GM06990 (cell line): ENCODE results near the gene SLC6A3.

Source experiments
- DNase-seq: peaks from one replicate; pipeline ENCODE4 v3.0.0-alpha.2; 2011; ENCODE audit not compliant: insufficient read length; ENCODE audit errors: extremely low read depth
- H3K27me3 ChIP-seq: replicated peaks from 2 replicates; pipeline ENCODE4 v1.6.0; 2011; ENCODE audit warnings: low read length; ENCODE audit not compliant: control insufficient read depth, insufficient read depth
- H3K36me3 ChIP-seq: 2 replicates; pipeline ENCODE4 v1.5.1; 2011; ENCODE audit warnings: low read length; ENCODE audit not compliant: control insufficient read depth, insufficient read depth
- H3K4me3 ChIP-seq: replicated peaks from 2 replicates; pipeline ENCODE4 v1.5.1; 2011; ENCODE audit warnings: low read depth, mild to moderate bottlenecking, control low read depth, low read length
- CTCF ChIP-seq: IDR thresholded peaks from 2 replicates; pipeline ENCODE4 v1.5.1; 2011; ENCODE audit warnings: low read length, control low read depth, mild to moderate bottlenecking, inconsistent platforms; ENCODE audit not compliant: insufficient read depth, poor library complexity, severe bottlenecking

SLC6A3 gene

GRCh38 chr5:1349246-1349645, 96.0 kb downstream of the SLC6A3 start:
- Histone ChIP-seq H3K36me3 (no peaks in the 10 kb centered on the region), H3K4me3 (no peak overlapping the region), H3K27me3 (no peaks in the 10 kb centered on the region; the same call in 1 of the 2 replicates)
- DNase-seq = no peak
- TF ChIP-seq CTCF = no peak

DNA sequence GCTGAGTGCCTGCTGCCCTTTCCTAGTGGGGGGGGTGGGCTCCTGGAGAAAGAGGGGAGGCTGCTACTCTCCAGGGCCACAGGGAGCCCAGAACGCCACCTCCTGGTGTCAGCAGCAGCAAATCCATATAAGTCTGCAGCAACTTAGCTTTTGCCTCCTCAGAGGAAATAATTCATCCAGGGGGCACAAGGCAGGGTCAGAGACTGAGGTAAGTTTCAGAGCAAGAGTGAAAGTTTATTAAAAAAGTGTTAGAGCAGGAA, 96.3 kb downstream of the SLC6A3 start:
- TF ChIP-seq CTCF = no peak
- Histone ChIP-seq H3K36me3 (no peaks in the 10 kb centered on the region), H3K4me3 (no peak overlapping the region), H3K27me3 (no peaks in the 10 kb centered on the region; the same call in 1 of the 2 replicates)
- no peak for DNase-seq

DNA sequence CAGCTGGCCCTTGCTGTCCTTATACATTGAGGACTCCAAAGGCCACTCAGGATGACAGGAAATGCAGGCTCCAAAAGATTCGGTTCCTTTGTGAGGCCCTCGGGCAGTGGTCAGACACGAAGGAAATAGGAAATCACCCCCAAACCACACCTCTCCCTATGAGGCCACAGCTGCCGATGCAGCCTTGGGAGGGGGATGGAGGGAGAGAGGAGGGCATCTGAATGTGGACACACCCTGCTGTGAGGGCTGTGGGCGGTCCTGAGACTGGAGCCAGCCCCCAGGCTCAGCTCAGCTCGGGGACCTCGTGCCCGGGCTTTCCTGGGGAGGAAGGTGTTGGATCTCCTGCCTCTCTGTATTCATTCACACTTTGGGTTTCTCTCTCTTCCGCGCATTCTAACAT, 97.7 kb downstream of the SLC6A3 start:
- no peaks in the 10 kb centered on the region for H3K27me3 ChIP-seq
- no peak for DNase-seq

GRCh38 chr5:1346627-1347440, 98.4 kb downstream of the SLC6A3 start:
- no peak for TF ChIP-seq CTCF
- no peak for DNase-seq
- Histone ChIP-seq H3K36me3 (peaks cover 4% of the 10 kb centered on the region), H3K27me3 (no peaks in the 10 kb centered on the region), H3K4me3 (no peak overlapping the region)

More for the DNA sequence above, 97.7 kb downstream of the SLC6A3 start:
- no peak for TF ChIP-seq CTCF
- H3K4me3 ChIP-seq = no peak overlapping the region
- peaks cover under 1% of the 10 kb centered on the region for H3K36me3 ChIP-seq

- no peak for TF ChIP-seq CTCF
- no peaks in the 10 kb centered on the region for H3K27me3 ChIP-seq
- H3K36me3 ChIP-seq = peaks cover 9% of the 10 kb centered on the region
- DNase-seq = no peak
- peak overlapping the region; percentile 91 for H3K4me3 ChIP-seq
Measured at GRCh38 chr5:1345876-1346626, 99.2 kb downstream of the SLC6A3 start.
